Activated naive CD4-positive, alpha-beta T cell (primary cell): Measurements from ENCODE around the gene KRTAP9-2.
"Not testable (repeated sequence)": the region's sequence is repeated elsewhere in the genome, so short reads cannot be mapped to it uniquely, and the experiment has no call there.

Experiments used
- DNase-seq, 4 experiments: peaks; one replicate each; lab custom pipeline; 2025; lab: John Stamatoyannopoulos, UW

KRTAP9-2 gene

DNA sequence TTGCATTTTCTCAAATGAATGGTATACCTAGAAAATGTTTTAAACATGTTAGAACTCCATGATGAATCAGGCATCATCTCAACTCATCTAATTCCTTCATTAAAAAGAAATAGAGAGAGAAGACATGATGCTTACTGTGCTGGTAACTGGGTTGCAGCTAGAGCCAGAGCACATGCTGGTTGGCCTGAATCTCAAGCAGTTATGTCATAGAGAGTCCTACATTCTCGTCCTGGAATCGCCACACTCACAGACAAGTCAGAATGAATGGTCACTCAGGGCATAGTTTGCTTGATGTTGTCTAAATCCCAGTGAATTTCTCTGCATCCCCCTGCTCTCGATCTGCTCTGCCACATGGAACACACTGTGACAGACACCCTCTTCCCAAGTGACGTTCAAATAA is 10.7 kb downstream of the KRTAP9-2 start:
- DNase-seq = not testable (repeated sequence)

DNA sequence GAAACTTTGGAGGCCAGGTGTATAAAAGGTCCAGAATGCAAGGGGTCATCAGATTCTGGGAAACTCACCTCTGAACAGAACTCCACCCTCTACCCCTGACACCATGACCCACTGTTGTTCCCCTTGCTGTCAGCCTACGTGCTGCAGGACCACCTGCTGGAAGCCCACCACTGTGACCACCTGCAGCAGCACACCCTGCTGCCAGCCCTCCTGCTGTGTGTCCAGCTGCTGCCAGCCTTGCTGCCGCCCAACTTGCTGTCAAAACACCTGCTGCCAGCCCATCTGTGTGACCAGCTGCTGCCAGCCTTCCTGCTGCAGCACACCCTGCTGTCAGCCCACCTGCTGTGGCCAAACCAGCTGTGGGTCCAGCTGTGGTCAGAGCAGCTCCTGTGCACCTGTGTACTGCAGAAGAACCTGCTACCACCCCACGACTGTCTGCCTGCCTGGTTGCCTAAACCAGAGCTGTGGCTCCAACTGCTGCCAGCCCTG is 11.5 kb downstream of the KRTAP9-2 start, which contains the start of gene KRTAP9-8:
TSS of gene KRTAP9-8 (plus strand) at position 51 of the 489 bp plus-strand sequence. CDS start at position 104, 53 bp downstream.
- DNase-seq = not testable (repeated sequence)

DNA sequence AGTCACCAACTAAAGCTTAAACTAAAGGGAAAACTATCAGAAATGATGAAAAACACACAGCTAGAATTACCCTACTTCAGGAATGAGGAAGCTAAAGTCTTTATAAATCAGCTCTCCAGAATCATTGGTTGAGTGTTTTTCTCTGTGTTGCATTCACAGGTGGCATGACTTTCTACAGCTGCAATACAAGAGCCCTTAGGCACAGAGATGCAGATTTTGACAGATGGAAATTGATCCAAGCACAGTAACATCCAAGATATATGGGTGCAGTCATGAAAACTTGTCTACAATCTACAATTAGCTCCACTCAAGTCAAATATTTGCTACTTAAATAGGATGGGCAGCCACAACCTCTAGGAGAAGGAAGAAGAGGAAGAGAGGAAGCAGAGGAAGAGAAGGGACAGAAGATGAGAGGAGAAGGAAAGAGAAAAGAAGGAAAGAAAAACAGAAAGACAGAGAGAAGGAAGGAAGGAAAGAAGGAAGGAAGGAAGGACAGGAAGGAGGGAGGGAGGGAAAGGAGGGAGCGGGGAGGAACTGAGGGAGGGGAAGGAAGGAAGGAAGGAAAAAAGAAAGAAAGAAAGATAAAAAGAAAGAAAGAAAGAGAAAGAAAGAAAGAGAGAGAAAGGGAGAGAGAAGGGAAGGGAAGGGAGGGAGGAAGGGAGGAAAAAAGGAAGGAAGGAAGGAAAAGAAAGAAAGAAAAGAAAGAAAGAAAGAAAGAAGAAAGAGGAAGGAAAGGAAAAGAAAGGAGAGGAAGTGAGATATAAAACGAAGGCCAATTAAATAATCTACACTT is 20.7 kb downstream of the KRTAP9-2 start:
- DNase-seq = not testable (repeated sequence)

DNA sequence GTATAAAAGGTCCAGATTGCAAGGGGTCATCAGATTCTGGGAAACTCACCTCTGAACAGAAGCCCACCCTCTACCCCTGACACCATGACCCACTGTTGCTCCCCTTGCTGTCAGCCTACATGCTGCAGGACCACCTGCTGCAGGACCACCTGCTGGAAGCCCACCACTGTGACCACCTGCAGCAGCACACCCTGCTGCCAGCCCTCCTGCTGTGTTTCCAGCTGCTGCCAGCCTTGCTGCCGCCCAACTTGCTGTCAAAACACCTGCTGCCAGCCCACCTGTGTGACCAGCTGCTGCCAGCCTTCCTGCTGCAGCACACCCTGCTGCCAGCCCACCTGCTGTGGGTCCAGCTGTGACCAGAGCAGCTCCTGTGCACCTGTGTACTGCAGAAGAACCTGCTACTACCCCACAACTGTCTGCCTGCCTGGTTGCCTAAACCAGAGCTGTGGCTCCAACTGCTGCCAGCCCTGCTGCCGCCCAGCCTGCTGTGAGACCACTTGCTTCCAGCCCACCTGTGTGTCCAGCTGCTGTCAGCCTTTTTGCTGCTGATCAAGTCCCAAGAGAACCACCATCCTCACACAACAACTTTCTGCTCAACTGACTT is 23.3 kb downstream of the KRTAP9-2 start, which contains the start of gene KRTAP9-4:
TSS of gene KRTAP9-4 (plus strand) at position 51 of the 604 bp plus-strand sequence. CDS start at position 85, 34 bp downstream.
- DNase-seq = not testable (repeated sequence)

DNA sequence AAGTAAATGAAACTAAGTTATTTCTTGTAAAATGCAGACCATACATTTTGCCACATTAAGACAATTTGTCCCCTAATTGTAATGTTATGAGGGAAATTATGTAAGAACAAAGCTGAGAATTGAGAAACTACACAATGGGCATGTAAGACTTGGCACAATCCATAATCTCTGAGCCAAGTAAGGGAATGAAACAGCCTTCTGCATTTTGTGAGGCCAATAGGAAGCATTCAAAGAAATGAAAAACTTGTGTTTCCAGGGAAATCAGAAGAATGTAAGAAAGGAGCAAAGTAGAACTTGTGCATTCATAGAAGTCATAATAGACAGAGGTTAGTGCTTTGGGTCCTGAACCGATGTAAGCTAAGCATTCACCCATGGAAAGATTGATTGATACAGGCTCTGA is 24.8 kb downstream of the KRTAP9-2 start:
- DNase-seq = no peak

DNA sequence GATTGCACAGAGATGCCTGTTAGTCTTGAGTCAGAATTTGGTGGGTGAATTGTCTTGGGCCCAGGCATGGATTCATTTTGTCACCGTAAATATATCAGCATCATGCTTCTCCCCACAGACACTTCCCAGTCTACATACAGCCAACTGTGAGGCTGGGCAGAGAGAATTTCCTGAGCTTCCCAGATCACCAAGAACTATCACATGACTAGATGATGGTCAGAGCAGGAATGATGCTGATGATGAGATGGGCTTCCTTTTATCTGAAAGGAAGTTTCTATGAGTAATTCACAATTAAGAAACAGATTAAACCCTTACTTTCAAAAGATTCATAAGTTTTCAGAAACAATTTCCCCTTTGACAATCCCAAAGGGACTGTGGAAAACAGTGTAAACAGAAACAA is 28.4 kb downstream of the KRTAP9-2 start:
- DNase-seq = no peak

DNA sequence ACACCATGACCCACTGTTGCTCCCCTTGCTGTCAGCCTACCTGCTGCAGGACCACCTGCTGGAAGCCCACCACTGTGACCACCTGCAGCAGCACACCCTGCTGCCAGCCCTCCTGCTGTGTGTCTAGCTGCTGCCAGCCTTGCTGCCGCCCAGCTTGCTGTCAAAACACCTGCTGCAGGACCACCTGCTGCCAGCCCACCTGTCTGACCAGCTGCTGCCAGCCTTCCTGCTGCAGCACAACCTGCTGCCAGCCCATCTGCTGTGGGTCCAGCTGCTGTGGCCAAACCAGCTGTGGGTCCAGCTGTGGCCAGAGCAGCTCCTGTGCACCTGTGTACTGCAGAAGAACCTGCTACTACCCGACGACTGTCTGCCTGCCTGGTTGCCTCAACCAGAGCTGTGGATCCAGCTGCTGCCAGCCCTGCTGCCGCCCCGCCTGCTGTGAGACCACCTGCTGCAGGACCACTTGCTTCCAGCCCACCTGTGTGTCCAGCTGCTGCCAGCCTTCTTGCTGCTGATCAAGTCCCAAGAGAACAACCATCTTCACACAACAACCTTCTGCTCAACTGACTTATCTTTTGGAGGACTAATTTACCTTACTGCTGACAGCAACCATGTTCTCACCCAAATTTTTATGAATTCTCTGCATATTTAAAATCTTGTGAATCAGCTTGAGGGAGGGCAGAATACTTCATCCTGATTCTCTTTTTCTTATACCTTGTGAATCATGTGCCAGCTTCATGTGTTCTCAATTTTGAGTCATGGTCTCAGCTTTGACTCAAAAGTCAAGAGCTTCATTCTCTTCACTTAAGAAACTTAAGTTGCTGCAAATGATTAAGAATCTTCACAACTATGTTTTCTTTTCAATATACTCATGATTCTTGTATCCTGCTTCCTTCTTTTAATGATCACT is 29.2 kb downstream of the KRTAP9-2 start, which contains the start of gene KRTAP9-9:
TSS of gene KRTAP9-9 (plus strand) at position 4 of the 910 bp plus-strand sequence.
- not testable (repeated sequence) for DNase-seq

DNA sequence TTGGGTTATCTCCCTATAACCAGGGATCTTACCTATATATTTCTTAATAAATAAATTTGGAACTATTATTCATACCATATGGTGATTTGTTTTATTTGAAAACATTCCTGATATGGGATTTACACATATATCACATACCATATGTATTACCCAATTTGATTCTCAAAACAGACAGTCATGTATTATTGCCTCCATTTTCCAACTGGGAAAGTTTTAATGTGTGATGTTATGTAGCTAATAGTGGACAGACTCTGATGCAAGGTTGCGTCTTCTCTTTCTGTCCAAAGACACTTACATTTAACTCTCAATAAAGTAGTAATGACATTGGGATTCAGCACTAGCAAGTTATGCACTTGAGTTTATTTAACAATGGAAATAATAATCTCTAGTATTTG is 29.8 kb downstream of the KRTAP9-2 start:
- no peak for DNase-seq

DNA sequence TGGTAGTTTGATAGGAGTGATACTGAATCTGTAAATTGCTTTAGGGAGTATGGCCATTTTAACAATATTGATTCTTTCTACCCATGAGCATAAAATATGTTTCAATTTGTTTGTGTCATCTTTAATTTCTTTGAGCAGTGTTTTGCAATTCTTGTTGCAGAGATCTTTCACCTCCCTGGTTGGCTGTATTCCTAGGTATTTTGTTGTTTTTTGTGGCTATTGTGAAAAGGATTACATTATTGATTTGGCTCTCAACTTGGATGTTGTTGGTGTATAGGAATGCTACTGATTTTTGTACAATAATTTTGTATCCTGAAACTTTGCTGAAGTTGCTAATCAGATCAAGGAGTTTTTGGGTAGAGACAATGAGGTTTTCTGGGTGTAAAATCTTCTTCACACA is 32.0 kb downstream of the KRTAP9-2 start:
- DNase-seq = no peak

DNA sequence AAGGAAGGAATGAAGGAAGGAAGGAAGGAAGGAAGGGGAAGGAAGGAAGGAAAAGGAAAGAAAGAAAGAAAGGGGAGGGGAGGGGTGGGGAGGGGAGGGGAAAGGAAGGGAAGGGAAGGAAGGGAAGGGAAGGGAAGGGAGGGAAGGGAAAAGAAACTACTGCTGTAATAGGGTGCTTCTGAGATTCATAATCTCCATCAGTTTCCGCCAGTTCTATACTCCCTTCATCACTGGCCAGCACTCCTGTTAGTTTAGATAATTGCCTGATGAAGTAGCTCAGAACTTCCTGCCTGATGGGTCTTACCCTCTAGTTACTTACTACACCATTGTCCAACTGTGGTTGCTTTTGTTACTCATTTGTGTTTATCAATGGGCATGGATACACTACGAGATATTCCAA is 36.8 kb downstream of the KRTAP9-2 start:
- DNase-seq = no peak

DNA sequence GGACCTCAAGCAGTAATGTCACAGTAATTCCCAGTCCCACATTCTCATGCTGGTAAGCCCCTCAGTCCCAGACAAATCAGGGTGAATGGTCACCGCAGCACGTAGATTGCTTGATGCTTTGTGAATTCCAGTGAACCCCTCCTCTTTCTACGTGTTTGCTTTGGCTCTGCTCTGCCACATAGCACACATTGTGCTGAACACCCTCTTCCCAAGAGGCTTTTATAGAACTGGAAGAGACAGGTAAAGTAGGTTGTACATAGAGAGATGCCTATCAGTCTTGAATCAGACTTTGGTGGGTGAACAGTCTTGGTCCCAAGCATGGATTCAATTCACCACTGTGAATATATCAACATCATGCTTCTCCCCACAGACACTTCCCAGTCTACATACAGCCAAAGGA is 38.2 kb downstream of the KRTAP9-2 start:
- no peak for DNase-seq

DNA sequence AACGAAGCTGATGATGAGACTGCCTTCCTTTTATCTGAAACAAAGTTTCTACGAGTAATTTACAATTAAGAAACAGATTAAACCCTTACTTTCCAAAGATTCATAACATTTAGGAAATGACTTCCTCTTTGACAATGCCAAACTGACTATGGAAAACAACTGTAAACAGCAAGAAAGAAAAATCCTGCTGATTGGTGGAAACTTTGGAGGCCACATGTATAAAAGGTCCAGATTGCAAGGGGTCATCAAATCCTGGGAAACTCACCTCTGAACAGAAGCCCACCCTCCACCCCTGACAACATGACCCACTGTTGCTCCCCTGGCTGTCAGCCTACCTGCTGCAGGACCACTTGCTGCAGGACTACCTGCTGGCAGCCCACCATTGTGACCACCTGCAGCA is 38.6 kb downstream of the KRTAP9-2 start, which contains the start of gene KRTAP9-6:
TSS of gene KRTAP9-6 (plus strand) at position 301 of the 400 bp plus-strand sequence. CDS start at position 301, 0 bp downstream.
- no peak for DNase-seq

DNA sequence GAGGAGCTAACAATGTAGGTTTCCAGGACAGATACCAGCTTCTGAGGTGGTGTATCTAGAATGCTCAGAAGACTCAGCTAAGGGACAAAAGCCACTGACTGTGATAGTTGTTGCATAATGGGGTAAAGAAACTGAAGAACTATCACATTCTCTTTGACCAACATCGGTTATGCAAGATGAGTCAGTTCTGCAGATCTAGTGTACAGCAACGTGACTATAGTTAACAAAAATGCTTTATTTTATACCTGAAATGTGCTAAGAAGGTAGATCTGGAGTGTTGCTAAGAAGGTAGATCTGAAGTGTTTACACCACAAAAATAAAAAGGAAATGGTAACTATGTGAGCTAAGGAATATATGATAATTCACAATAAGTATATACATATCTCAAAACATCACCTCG is 41.3 kb downstream of the KRTAP9-2 start:
- DNase-seq = no peak

DNA sequence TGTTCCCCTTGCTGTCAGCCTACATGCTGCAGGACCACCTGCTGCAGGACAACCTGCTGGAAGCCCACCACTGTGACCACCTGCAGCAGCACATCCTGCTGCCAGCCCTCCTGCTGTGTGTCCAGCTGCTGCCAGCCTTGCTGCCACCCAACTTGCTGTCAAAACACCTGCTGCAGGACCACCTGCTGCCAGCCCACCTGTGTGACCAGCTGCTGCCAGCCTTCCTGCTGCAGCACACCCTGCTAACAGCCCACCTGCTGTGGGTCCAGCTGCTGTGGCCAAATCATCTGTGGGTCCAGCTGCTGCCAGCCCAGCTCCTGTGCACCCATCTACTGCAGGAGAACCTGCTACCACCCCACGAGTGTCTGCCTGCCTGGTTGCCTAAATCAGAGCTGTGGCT is 44.9 kb downstream of the KRTAP9-2 start:
- not testable (repeated sequence) for DNase-seq

DNA sequence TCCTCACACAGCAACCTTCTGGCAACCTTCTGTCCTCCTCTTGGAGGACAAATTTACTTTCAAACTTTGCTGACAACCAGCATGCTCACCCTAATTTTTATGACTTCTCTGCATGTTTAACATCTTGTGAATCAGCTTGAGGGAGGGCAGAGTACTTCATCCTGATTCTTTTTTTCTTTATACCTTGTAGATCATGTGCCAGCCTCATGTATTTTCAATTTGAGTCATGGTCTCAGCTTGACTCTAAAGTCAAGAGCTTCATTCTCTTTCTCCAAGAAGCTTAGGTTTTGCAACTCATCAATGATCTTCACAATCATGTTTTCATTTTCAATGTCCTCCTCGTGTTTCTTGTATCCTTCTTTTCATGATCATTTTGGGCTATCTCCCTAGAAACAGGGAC is 45.4 kb downstream of the KRTAP9-2 start:
- no peak for DNase-seq

DNA sequence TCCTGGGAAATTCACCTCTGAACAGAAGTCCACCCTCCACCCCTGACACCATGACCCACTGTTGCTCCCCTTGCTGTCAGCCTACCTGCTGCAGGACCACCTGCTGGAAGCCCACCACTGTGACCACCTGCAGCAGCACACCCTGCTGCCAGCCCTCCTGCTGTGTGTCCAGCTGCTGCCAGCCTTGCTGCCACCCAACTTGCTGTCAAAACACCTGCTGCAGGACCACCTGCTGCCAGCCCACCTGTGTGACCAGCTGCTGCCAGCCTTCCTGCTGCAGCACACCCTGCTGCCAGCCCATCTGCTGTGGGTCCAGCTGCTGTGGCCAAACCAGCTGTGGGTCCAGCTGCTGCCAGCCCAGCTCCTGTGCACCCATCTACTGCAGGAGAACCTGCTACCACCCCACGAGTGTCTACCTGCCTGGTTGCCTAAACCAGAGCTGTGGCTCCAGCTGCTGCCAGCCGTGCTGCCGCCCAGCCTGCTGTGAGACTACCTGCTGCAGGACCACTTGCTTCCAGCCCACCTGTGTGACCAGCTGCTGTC is 49.3 kb downstream of the KRTAP9-2 start, which contains the start of gene KRTAP9-7:
TSS of gene KRTAP9-7 (plus strand) at position 51 of the 543 bp plus-strand sequence. CDS start at position 51, 0 bp downstream.
- not testable (repeated sequence) for DNase-seq
